CD4-positive, alpha-beta T cell treated with Interleukin-4 for 1 hour (primary cell): ENCODE data around the gene CTIF.

Experiments used
- DNase-seq, 2 donors: peaks; one replicate each; pipeline ENCODE4 v3.0.0-alpha.2; 2020 to 2022

The CTIF gene

DNA sequence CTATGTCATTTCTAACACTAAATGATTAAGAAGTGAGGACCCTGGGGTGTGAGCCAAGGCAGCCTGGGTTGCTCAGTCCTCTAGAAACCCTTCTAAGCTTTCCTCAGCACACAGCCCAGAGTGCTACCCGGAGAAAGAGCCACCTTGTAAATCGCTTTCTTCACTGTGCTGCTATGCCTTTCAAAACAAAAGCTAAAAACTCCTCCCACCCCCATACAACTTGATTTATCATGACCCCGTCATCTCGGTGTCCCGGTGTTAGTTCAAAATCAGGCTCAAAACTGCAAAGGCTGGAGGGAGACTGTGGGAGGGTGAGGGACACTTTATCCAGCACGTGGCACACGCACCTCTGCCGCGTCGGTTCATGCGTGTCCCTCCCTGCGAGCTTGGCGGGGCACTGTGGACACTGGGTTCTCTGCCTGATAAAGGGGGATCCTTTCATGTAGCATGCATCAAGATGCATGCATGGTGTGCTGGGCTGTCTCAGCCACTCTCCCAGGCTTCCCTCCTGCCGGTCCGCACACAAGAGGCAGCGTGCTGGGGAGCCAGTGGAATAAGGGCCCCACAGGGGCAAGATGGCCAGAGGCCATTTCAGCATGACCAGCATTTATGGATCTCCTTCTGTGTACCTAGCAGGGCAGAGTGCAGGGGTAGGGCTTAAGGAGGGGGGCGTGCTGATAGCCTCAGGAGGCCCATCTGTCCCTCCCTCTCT is 241.5 kb downstream of the CTIF start:
- DNase-seq = no peak

GRCh38 chr18:48780913-48781162 is 242.0 kb downstream of the CTIF start:
- DNase-seq = no peak

DNA sequence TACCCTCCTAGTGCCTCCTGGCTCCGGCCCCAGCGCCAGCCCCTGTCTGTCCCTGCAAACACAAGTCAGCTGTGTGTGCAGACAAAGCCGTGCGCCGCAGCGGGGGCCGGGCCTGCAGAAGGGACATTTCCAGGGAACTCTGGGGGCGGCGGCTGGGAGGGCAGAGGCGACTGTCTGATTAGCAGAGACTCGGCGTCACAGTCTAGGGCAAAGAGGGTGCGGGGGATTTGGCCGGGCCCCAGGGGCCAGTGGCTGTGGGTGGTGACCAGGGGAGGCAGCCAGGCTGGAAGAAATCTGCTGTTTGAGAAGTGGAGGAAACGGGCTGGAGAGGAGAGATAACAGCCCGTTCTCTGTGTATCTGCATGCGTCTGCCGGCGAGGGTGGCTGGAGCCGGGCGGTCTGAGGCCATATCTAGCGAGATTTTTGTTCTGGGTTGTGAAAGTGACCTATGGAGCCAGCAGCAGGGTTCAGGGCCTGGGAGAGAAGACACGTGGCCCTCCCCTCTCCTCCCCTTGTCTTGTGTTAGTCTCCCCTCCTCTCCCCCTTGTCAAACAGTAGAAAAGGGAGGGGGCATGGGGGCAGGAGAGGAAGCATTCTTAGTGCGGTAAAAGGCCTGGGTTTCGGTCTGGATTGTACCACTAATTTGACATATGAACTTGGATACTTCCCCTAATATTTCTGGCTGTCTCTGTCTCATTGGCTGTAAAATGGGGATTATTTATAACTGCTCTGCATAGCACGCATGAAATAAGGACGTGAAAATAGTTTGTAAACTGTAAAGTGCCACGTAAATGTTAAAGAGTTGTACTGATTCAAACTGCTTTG is 242.5 kb downstream of the CTIF start:
- DNase-seq = peak in 1 of 2 donors; percentile 40

GRCh38 chr18:48781988-48782363 is 243.1 kb downstream of the CTIF start:
- DNase-seq = no peak

DNA sequence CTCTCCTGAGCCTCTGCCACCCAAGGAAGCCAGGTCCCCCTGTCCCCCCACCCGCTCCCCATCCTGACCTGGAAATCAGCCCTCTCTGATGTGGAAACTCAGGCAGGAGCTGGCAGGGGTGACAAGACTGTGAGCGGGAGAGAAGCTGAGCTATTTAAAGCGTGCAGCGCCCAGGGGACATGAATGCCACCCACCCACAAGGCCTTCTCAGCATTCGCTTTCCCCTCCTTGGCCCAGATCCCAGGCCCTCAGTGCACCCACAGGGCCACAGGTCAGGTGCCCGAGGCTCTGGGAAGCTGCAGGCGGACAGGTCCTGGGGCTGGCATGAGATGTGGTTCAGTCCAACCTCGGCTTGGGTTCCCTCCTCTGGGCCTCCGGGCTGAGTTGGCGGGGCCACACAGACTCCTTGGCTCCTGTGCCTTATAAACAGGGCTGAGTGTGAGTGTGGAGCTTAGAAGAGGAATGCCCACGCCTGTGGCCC is 243.6 kb downstream of the CTIF start:
- DNase-seq = no peak

GRCh38 chr18:48783616-48784520 is 245.0 kb downstream of the CTIF start:
- DNase-seq = no peak

DNA sequence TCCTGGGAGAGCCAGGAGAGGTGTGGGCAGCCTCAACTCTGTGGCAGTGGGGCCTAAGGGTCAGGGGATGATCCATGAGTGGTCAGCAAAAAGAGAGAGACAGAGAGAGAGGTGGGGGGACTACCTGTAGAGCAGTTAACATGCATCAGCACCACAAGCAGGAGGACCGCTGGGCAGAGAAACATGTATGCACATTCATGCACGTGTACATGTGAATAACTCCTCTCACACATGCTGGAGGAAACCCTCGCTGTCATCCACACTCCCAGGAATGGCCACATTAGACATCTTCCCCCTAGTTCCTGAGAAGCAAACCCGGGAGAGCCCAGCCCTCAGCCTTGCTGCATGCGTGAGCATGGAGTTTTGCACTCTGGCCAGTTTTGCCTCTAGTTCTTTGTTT is 245.8 kb downstream of the CTIF start:
- no peak for DNase-seq

GRCh38 chr18:48785091-48785614 is 246.3 kb downstream of the CTIF start:
- peak; percentile 41 to 62 for DNase-seq

- no peak for DNase-seq
Measured at GRCh38 chr18:48785736-48786454, 247.1 kb downstream of the CTIF start.

GRCh38 chr18:48786455-48787202 is 247.8 kb downstream of the CTIF start:
- no peak for DNase-seq

DNA sequence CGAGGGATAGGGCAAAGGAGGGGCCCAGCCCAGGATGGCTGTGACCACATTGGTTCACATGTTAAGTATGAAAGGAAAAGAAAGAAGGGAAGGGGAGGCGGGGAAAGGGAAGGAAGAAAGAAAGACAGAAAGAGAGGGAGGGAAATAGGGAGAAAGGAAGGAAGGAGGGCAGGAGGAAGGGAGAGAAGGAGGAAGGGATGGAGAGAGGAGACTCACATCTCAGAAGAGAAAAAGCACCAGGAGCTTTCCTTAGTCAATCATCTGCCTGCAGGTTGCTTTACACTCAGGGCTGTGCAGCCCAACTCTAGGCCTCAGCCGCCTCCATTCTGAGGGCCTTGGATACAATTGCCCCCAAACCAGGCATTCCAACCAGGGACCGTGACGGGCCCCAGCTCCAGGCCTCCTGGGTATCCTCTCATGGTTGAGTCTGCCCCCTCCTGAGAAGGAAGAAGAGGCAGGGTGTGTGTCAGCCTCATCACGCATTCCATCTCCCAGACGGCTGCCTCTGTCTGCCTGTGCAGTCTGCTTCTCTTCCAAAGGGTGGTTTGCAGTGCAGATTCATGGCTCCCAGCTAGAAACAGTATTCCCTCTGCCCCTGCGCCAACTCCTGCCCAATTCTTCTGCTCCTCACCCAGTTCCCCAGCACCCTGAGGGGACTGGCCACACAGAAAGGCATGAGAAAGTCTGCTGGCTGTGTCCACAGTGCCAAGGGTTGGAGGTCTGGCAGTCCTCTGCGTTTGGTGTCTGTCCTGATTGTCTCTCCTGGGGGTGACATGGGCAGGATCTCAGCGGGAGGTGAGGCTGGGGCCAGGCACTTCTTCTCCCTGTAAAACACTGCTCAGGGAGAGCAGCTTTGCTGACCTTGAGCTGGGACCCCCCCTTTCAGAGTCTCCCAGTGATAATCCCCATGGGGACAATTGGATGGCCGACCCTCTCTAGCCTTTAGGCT is 248.6 kb downstream of the CTIF start:
- DNase-seq = no peak

DNA sequence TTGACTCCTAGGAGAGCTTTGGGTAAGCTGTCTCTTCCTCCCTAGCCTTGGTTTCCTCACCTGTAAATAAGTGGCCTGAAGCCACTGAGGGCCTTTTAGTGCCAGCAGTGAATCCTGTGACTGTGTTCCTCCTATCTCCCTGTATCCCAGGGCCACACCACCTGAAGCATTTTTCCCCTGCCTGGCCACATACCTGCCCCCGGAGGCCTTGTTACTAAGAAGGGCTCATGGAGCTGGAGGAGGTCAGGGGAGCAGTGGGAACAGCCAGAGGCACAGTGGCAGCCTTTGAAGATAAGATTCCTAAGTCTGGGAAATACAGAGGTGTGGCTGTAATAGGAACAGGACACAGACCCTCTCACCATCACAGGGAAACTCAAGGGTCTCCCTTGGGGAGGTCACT is 249.5 kb downstream of the CTIF start:
- no peak for DNase-seq

- DNase-seq = no peak
Measured at GRCh38 chr18:48789259-48789812, 250.5 kb downstream of the CTIF start.

GRCh38 chr18:48790226-48790863 is 251.5 kb downstream of the CTIF start:
- no peak for DNase-seq

DNA sequence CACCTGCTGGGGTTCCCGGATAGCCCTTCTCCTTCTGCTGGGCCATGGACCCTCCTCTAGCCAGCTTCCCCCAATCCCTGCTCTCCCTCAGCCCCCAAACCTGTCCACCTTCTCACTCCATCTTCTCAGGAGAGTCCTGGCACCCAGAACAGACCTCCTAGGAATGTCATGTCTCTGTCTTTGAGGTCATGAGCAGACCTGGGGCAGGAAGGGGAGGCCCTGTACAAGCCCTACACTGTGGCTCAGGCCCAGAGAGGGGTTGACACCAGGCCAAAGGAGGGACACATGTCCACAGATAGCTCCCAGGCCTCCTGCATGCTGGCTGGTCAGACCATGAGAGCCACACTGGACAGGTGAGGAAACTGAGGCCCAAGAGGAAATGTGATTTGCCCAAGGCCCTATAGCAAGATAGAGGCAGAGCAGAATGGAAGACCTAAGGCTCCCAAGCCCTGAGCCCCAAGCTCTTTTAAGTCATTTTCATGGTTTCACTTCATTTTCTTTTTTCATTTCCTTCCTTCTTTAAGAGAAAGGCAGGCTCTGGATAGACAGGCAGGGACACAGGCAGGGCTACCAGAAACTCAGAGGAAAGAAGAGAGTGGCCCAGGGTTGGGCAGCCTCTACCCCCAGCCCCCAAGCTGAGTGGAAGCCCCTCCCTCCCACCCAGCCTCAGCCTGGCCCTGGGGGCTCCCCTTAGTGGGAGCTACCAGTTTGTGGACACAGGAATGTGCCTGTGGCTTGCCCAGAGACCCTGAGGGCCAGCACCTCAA is 252.2 kb downstream of the CTIF start:
- DNase-seq = no peak

DNA sequence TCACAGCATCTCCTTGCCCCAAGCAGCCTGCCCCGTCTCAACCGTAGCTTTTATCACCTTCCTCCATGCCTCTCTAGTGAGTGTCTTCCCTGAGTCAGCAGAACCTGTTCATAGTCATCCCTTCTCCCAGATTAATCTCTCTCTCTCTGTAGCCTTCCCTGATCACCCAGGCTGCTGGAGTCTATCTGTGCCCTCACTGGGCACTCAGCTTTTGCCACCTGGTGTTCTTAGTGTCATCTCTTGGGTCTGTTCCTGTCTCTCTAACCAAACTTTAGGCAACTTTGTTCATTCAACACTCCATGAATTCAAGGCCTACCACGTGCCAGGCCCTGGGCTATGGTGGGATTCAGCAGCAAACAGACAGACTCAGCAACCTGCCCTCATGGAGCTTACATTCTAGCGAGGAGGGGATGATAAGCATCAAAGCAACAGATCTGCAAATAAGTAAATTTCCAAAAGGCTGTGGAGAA is 252.8 kb downstream of the CTIF start:
- no peak for DNase-seq

DNA sequence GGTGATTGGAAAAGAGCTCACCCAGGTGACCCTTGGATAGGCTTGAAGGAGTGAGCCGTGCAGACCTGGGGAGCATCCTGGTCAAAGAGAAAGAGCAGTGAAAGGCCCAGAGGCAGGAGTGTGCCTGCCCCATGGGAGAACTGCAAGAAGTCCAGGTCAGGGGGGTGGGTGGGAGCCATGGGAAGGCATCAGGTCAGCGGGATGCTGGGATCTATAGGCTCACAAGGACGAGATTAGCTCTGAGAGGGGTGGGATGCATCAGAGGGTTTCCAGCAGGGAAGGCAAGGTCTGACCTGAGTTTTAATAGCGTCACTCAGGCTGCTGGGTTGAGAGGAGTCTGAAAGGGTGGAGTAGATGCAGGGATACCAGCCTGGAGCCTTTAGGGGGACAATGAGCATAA is 253.3 kb downstream of the CTIF start:
- DNase-seq = no peak

DNA sequence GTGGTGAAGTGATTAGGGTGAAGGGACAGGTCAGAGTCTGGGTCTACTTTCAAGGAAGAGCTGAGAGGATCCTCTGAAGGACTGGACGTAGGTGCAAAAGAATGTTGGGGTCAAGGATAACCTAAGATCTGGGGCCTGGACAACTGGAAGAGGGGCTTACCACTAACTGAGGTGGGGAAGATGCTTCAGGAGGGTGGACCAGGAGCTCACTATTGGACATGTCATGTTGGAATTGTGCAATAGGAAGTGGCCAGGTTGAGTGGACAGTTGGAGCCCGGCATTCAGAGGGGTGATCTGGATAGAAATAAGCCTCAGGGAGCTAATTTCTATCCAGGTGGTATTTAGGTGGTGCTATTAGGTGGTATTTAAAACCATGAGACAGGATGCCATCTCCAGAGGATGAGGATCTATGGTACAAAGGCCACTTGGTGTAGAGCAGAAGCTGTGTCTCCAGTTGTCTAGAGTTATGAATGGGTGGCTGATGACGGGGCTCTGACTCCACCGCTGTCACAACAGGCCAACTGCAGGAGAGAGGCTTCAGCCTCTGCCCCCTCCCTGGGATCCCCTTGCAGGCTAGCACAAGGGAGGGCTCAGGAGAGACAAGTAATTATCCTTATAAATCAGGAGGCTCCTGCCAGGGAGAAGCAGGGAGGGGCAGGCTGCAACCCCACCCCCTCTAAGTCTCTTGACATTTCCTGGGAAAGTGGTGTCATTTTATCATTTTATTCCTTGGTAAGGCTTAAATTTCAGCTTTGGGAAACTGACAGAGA is 254.0 kb downstream of the CTIF start:
- DNase-seq = no peak
